ENCODE measurements around the gene CDH4.

DNA sequence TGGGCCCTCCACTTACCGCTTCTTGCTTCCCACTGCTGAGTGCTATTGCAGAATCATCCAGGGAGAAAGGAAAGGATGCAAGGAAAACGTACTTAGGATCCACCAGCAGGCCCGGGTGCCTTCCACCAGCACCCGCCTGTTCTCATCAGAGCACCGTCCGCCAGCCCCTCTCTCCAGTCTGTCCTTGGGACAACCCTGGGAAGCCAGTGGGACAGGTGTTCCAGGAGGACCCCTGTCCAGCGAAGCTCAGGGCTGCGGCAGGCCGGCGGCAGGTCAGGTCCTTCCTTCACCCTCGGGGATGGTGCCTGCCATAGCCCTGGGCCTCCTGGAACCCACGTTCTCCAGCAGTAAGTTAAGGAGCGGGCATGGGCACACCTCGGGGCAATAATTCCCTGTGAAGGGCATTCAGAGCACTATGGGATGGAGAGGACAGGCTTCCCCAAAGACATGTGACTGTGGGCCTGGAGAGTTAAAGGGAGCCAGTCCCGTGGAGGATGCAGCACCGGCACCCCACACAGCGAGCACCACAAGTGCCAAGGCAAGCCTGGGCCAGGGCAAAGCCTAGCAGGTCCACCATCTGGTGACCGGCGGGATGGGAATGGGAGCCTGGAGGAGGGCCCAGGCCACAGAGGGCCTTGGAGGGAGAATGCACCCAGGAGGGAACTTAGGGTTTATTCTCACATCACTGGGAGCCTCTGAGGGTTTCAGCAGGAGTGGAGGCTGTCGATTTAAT lies 416.9 kb downstream of the CDH4 start:
- TF ChIP-seq, protein P1, sequence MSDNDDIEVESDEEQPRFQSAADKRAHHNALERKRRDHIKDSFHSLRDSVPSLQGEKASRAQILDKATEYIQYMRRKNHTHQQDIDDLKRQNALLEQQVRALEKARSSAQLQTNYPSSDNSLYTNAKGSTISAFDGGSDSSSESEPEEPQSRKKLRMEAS (IDR thresholded peaks at IDR 0.05; ENCODE audit: insufficient read depth, insufficient read length): no peak
- TF ChIP-seq, protein P2, sequence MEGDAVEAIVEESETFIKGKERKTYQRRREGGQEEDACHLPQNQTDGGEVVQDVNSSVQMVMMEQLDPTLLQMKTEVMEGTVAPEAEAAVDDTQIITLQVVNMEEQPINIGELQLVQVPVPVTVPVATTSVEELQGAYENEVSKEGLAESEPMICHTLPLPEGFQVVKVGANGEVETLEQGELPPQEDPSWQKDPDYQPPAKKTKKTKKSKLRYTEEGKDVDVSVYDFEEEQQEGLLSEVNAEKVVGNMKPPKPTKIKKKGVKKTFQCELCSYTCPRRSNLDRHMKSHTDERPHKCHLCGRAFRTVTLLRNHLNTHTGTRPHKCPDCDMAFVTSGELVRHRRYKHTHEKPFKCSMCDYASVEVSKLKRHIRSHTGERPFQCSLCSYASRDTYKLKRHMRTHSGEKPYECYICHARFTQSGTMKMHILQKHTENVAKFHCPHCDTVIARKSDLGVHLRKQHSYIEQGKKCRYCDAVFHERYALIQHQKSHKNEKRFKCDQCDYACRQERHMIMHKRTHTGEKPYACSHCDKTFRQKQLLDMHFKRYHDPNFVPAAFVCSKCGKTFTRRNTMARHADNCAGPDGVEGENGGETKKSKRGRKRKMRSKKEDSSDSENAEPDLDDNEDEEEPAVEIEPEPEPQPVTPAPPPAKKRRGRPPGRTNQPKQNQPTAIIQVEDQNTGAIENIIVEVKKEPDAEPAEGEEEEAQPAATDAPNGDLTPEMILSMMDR (IDR thresholded peaks at IDR 0.05; ENCODE audit: extremely low read depth in 1 of 2, insufficient read depth in 1 of 2, low read depth in 1 of 2, low read length in 2 of 2): no peak
- TF ChIP-seq MYC (IDR thresholded peaks at IDR 0.05; ENCODE audit: low read depth, low read length) (no peak), EZH2 (IDR thresholded peaks at IDR 0.05; ENCODE audit: borderline replicate concordance, low read depth, low read length, severe bottlenecking) (no peak), POLR2A (IDR thresholded peaks at IDR 0.05; ENCODE audit: low read depth, low read length) (no peak), POLR2AphosphoS5 (IDR thresholded peaks at IDR 0.05; ENCODE audit: insufficient read depth, low read depth, low read length) (no peak), FOS (IDR thresholded peaks at IDR 0.05; ENCODE audit: borderline replicate concordance, insufficient read depth, low read length) (no peak)

All from endothelial cell of umbilical vein (primary cell).